Stimulated activated CD8-positive, alpha-beta memory T cell treated with anti-CD3 and anti-CD28 coated beads, Interleukin-2, amount 100 ng/mL, for 48 hours (primary cell): ENCODE measurements around the gene MAPKAPK3.

ENCODE experiments used
- DNase-seq, 2 donors: peaks; one replicate each; pipeline ENCODE4 v3.0.0-alpha.2; 2020; ENCODE audit warnings: low read depth in 2 of 2

The MAPKAPK3 gene

DNA sequence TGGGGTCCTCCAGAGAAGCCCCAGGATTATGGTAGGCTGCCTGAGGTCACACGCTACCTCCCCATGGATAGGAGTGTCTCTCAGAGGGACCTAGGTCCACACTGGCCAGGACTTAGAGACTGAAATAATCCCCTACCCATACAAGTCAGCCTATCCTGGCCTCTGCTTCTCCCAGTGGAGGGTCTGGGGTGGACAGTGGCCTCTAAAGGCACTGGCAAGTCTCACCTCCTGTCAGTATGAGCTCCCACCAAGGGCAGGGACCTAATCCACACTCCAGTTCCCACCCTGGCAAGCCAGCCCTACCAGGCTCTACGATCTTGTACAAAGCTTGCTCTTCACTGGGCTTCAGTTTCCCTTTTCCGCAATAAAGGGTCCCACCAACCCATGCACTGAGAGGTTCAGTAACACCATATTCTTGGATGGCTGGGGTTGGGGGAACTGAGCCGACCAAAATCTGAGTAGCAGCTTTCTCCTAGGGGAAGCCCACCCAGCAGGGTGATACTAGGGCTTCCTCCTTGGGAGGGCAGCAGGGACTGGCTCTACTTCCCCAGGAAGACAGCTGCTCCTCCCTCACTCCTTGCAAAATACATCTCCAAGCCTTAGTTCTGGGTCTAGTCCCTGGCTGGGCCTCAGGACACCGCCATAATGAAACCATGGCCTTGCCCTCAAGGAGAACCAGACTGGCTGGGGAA is 7.7 kb upstream of the MAPKAPK3 start:
- DNase-seq = no peak

DNA sequence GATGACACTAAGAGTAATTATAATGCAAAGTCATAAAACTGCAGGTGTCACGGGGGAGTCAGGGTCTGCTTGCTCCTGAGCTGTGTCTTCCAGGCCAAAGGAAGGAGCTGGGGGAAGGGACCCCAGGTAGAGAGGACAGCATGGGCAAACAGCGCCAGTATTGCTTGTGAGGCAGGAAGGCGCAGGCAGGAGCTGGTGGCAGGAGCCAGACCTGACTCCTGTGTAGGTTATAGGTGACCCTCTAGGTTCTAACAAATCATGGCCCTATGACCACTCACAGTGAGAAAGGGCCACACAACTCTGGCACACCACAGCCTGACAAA is 7.2 kb upstream of the MAPKAPK3 start:
- DNase-seq = no peak

DNA sequence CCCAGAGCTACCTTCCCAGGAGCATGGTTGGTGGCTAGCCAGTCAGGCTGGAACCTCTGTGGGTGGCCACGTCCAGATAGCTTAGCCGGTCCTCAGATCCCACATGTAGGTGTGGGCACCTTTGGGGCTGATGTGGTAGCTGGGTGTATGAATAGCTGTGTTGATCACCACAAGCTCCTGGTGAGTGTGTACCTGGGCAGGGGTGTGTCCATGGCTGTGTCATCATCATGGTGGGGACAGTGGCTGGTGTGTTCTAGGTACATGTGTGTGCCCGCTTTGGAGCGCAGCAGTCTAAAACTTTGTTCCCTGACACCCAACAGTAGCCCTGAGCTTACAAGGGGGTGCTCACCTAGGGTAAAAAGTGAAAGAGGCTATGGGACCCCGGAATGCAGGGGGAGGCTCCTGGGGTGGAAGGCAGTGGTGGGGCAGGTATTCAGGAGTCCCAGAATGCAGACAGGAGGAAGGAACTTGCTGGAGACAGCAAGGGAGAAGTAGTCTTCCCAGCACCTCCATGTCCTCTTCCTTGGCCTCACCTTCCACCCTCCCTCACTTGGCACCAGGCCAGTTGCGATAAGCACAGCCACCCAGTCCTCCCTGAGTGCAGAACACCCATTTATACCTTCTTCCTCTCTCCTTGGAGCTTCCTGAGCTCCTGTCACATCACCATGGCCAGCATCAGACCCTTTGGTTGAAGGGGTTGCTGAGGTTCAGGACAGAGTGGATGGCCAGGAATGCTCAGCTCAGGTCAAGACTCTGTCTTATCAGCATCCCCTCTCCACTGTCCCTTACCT is 6.6 kb upstream of the MAPKAPK3 start:
- DNase-seq = no peak

DNA sequence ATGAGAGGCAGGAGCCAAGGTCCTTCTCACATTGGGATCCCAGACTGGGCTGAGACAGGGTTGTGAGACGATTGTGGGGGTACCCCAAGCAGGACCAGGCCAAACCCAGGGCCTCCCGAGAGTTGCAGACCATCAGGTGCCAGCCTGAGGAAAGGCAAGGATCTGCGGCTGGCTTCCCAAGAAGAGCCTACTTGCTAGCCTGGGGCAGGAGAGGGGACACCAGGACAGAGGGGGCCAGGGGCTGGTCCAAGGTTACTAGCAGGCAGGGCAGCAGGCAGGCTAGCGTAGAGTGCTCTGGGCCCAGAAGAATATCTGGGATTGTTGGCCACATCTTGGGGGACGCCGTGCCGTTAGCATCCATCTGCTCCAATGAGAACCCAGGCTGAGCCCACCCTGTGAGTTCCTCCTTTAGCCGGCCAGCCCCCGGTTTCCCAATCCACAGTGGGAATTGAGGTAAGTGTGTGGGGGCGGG is 5.9 kb upstream of the MAPKAPK3 start:
- DNase-seq = no peak

DNA sequence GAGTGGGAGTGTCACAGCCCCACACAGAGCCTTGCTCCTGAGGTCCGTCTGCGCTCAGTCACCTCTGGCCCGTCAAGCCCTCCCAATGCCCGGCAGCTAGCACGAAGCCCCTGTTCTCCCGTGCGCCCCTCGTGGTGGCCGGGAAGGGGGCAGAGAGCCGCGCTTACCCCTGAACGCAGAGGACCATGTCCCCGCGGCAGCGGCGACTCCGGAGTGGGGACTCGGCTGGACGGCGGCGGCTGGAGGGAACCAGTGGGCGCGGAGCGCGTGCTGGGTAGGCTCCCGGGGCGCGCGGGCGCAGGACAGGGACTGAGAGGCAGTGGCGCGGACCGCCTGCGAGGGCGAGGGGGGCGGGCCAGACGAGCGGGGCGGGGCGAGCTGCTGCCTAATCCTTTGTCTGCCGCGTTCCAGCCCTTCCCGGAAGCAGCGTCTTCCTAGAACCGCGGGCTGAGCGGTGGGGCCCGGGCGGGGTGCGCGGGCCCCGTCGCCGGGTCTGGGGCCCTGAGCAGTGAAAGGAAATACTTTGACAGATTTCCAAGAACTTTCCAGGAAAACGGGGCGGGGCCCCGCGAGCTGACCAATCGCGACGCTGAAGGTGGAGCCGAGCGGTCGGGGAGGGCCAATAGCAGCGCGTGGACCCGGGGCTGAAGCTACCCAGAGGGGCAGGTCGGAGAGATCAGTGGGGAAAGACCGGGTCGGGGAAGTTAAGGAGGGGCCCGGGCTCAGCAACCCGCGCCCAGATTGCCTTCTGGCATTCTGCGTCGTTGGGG is 5.3 kb upstream of the MAPKAPK3 start, which contains the start of gene CISH:
Gene CISH (minus strand): TSS at position 311 of the 770 bp plus-strand sequence. CDS start 124 bp downstream, at position 187.
- DNase-seq = peak; percentile 96 to 97

DNA sequence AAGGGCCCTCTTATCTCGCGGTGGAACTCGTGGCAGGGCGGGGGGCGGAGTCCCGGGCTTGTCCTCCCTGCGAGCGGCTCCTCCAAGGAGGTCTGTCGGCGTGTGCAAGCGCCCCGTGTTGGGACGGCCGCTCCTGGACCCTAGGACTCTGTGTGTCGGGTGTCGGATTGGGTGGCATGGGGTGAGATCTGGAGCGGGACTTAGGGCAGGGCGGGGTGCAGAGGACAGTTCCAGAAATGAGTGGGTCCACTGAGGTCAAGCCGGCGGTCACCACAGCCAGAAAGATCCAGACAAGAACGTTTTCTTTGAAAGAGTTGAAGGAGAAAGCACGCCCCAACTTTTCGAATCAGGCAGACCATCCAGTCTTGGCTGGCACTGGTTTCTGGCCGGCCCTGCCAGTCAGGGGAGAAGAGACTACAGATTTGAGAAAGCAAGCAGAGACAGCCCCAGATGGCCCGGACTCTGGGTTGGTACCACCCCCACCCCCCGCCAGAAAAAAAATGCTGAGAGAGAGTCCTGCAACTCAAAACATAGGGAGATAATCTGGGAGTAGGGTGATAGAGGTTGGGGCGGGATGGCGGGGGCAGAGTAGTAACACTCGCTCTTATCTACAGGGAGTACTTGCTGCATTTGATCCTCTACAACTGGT is 4.6 kb upstream of the MAPKAPK3 start:
- DNase-seq = no peak

DNA sequence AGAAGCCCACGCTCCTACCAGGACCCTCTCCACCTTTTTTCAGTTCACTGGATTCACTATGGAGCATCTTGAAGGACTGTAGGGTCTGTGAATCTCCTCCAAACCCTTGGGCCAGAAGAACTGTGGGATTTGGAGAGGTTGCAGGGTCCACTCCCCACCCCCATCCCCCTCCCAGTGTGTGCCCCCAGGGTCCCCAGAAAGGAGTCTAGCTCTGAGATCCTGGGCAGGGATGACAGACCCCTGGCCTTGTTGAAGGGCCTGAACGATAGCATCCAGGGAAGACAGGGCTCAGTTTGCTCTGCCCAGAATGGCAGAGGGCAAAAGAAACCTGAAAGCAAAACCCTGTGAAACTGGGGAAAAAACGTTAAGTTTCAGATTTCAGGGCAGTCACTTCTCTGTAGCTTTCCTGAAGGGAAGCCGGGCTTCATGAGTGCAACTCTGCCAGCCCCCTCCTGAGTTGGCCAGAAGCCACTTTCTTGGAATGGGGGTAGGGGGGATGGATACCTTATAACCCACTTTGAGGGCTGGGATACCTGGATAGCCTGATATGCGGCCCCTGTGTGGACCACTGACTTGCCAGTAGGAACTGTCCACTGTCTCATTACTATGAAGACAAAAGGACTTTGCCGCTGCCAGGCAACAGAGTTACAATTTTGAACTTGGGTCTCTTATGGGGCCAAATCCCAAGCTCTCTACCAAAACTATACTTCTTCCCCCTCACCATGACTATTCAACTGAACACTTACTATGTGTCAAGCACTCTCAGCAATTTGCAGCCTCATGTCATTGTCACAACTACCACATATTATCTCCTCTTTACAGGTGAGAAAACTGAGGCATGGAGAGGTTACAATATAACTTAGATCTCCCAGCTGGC is 3.7 kb upstream of the MAPKAPK3 start:
- DNase-seq = no peak

DNA sequence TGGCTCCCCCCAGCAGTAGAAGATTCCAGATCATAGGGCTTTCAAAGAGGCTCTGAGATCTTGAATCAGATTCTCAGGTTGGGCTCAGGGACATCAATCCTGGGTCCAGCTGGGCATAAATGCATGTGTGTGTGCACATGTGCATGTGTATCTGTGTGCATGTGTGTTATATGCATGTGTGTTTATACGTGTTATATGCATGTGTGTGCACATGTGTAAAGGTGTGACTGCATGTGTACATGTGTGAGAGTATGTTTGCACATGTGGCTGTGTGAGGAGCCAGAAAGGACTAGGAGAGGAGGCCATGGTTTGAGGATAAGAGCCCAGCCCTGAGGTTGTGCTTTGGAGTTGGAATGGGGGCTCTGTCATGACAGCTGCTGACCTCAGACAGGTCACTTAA is 1.8 kb upstream of the MAPKAPK3 start:
- DNase-seq = no peak

DNA sequence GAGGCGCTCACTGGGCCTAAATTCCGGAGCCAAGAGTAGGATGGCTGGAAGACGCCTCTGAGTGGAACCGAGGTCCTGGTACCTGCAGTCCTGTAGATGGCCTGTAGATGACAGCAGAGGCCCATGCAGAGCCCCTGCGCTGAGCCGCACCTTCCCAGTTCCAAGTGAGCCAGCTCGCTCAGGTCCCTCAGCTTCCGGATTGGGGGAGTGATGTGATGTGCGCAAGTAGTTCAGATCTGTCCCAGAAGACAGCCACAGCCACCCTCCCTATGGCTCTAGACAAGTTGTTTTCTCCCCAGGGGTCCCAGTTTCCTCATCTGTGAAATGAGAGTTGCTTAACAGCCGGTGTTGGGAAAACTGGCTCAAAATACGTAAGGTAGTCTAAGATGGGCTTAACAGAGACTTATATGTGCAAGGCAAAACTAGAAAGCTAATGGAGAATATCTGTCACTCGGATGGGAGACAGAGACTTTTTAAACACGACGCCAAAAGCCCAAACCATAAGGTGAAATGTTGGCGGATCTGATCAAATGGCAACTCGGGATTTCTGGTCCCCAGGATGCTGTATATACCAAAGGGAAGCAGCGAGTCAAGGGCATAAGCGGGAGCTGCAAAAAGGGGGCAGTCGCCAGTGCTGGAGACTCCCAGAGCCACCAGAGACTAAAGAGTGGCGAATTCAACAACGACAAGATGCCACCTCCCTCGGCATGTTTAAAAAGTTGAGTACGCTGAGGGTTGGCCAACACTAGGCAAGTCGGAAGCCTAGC is 765 bp upstream of the MAPKAPK3 start:
- peak in 1 of 2 donors; percentile 77 for DNase-seq

DNA sequence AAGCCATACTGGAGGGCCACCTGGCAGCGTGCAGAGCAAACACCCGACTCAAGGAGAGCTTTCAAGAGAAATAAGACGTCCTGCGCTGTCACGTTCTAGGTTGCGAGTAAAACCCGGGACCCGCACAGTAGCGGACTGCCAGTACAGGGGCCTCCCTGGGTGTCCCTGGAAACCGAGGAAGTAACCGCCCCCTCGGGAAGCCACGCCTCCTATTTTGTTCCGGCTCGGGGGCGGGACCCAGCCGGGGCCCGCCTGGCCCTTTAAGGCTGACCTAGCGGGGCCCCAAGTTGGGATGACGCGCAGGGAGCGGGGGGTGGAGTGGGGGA is 218 bp upstream of the MAPKAPK3 start:
- DNase-seq = peak; percentile 91 to 97

DNA sequence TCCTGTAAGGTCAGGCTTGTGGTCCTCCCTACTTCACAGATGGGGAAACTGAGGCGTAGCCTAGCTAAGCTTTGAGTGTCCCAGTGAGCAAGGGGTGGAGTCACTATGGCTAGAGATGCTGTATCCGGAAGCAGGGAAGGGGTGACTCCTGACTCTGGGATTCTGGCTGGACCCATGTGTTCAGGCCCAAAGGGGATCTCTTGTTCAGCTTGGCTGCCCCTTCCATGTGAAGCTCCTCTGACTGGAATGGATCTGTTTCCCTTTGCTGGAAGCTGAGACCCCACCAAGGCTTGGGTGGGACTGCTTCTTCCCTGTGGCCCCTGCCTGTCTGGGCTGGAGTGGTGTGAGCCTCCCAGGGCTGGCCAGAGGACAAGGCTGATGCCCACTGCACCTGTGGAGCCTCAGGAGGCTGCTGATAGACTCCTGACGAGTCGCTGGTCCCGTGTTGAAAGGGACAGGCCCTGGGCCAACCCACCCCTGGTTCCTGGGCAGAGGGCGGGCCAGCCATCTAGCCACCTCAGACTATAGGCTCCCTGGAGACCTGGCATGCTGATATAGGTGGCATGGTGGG is 1.0 kb downstream of the MAPKAPK3 start:
- no peak for DNase-seq

DNA sequence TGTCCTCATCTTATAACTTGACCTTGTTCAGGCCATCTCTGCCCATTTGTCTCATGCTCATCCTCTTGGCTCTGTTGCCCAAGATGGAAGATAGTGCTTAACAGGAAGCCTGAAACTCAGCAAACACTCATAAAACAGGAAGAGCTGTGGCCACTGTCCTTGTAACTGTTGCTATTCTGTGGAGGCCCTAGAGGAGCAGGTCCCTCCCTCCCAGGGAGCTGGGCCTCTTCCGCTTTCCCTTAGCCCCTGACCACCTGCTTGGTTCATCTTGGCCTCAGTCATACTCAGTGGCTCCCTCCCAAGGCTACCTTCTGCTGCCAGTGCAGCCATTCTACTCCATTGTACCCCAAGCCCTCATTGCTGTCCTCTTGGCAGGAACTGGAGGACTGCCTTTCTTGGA is 3.5 kb downstream of the MAPKAPK3 start:
- no peak for DNase-seq

DNA sequence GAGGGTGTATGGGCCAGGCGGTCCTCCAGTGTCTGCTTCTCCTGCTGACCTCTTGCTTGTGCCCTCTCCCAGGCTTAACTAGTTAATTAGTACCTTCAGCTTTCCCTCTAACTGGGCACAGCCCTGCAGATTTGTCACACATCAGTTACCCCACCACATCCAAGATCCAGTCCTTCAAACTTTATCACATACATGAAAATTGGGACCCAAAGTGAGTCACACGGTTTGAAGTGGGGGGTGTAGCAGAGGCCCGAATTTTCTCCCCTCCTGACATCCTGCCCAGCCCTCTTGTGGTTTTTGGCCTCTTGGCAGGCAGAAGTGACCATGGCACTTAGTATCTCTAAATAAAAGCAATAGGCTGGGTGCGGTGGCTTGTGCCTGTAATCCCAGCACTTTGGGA is 3.9 kb downstream of the MAPKAPK3 start:
- no peak for DNase-seq

DNA sequence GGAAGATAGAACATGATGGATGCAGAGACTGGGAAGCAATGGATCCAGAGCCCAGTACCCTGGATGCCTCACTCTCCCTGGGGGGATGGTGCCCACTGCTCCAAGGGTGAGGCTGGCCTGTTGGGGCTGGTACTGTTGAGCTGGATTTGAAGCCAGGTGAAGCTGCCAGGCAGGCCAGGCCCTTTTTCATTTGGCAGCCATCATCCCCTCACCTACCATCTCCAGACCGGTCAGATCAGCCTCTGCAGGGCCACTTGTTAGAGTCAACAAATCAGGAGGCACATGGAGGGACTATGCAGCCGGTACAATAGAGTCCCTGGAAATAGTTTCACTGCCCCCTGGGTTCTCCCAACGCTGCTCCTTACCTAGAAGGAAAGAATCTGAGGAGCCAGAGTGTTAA is 5.9 kb downstream of the MAPKAPK3 start:
- no peak for DNase-seq

DNA sequence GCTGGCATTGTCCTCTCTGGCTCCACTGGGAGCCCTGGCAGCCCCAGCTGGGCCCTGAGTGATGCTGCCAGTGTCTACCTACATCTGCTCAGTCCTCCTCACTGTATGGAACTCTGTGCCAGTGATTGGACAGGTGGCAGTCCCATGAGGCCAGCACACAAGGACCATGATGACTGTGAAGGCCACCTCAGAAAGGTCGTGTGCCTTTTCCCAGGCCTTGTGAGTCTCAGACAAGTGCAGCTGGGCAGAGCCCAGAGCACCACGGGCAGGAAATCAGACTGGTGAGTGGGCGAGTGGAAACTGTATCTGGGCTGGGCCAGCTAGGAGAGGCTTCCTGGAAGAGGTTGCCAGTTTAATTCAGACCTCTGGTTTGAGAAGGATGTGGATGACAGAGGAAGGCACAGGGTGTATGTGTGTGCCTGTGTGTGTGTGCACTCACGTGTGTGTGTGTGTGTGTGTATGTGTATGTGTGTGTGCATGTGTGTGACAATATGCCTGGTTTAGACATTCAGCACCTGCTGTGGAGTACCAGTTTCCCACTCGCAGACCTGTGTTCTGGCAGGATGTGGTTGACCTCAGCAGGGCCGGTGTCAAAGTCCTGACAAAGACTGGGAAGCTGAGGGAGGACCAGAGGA is 7.0 kb downstream of the MAPKAPK3 start:
- DNase-seq = no peak

DNA sequence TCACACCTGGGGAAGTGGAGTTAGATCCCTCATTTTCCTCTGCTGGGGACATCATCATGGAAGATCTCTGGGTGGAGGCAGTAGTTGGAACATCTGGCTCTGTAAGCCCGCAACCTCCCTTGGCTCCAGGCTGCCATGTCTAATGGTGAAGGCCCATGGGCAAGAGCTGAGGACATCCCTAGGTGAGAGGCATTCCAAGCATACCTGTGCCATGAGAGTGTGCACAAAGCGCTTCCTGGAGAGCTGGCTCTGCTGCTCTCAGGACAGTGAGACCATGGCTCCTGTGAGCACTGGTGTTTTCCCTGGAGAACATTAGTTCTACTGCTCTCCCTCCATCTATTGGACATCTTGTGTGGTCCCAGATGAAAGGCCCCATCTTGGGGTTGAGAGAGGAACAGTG is 7.7 kb downstream of the MAPKAPK3 start:
- no peak for DNase-seq

DNA sequence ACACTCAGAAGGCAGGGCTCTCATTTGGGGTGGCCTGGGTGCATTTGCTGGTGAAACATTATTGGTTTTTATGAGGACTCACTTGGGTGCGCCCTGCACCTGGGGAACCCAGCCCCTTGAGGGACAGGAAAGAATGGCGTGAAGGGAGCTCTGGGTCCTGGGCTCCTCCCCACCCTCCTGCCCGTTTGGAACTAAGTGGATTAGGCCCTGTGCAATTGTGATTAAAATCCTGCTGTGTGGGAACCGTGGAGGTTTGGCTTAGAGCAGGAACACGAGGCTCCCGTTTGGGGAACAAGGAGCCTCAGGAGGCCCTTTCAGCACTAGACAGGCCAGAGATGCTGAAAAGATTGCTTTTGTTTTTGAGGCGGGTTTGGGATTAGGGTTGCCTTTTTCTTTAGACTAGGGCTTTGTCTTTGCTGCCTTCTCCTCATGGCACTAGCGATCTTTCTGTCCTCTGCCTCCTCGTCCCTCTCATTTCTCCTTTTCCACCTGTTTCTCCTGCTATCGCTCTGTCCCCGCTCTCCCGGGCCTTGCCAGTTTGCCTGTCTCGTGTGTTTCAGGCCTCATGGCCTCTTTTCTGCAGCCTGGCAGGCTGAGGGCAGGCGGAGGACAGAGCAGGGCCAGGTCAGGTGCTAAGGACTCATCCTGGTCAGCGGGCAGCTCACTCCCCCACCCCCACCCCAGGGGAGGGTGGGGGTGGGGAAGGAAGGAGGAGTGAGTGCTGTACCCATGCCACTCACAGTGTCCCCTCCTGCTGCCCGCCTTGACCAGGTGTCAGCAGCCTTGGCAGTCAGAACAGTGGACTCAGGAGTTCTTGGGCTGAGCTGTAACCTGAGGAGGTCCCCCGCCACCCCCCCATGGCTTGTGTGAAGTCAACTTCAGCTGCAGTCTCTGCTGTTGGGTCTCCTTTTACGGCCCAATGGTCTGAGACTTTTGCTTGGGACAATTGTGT is 8.6 kb downstream of the MAPKAPK3 start:
- DNase-seq = no peak

DNA sequence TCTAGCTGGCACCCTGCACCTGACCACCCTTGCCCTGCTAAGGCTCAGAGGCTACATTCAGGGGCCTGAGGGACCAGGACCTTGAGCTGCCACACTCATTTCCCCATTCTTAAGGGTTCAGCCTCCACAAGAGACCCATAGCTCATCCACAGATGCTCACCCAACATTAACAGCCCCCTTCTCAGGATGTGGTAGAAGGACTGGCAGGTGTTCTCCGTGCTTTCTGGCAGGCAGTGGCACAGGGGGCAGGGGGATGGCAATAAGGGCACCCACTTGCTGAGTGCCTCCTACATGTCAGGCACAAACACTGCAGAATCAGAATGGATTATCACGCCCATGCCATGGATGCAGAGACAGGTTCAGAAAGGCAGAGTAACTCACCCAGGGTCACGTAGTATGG is 9.4 kb downstream of the MAPKAPK3 start:
- no peak for DNase-seq
